NCI-H2196 (cell line): ENCODE results near the gene MCOLN1.

Experiments used
- DNase-seq: peaks from one replicate; lab custom pipeline; 2025; ENCODE audit not compliant: unreplicated experiment; lab: John Stamatoyannopoulos, UW

Gene MCOLN1

GRCh38 chr19:7500811-7501450 is 21.5 kb upstream of the MCOLN1 start:
- DNase-seq: peak; percentile 96

GRCh38 chr19:7502552-7502951 is 19.9 kb upstream of the MCOLN1 start:
- DNase-seq: no peak

- DNase-seq: no peak
These were observed 17.7 kb upstream of the MCOLN1 start for GRCh38 chr19:7504684-7505083.

- peak; percentile 40 for DNase-seq
These were observed 17.1 kb upstream of the MCOLN1 start for GRCh38 chr19:7505288-7505681.

GRCh38 chr19:7505682-7506384 is 16.6 kb upstream of the MCOLN1 start:
- DNase-seq: no peak

GRCh38 chr19:7506385-7507328 is 15.8 kb upstream of the MCOLN1 start:
- DNase-seq: peak; percentile 95

- peak; percentile 67 for DNase-seq
These were observed 14.5 kb upstream of the MCOLN1 start for GRCh38 chr19:7507884-7508283.

- no peak for DNase-seq
These were observed 12.8 kb upstream of the MCOLN1 start for GRCh38 chr19:7509625-7510024.

- DNase-seq: no peak
These were observed 10.0 kb upstream of the MCOLN1 start for GRCh38 chr19:7512400-7512851.

GRCh38 chr19:7513809-7514642 is 8.4 kb upstream of the MCOLN1 start:
- DNase-seq: no peak

GRCh38 chr19:7515110-7515644 is 7.2 kb upstream of the MCOLN1 start:
- DNase-seq: no peak

- DNase-seq: peak; percentile 80
These were observed 6.7 kb upstream of the MCOLN1 start, which contains the start of gene ZNF358 for GRCh38 chr19:7515645-7516151. TSS of gene ZNF358 (plus strand) at chr19:7516103. CDS start at chr19:7519243, 3,140 bp downstream.

GRCh38 chr19:7516333-7516732 is 6.1 kb upstream of the MCOLN1 start:
- DNase-seq: no peak

- DNase-seq: no peak
These were observed 5.5 kb upstream of the MCOLN1 start for GRCh38 chr19:7516878-7517277.

GRCh38 chr19:7519361-7520130 is 2.9 kb upstream of the MCOLN1 start:
- DNase-seq: no peak

GRCh38 chr19:7520131-7521051 is 2.0 kb upstream of the MCOLN1 start:
- DNase-seq: no peak

GRCh38 chr19:7521551-7522071 is 813 bp upstream of the MCOLN1 start:
- DNase-seq: no peak
